ENCODE results near the gene FCAR.
"Not testable (repeated sequence)": the region's sequence is repeated elsewhere in the genome, so short reads cannot be mapped to it uniquely, and the experiment has no call there.

DNA sequence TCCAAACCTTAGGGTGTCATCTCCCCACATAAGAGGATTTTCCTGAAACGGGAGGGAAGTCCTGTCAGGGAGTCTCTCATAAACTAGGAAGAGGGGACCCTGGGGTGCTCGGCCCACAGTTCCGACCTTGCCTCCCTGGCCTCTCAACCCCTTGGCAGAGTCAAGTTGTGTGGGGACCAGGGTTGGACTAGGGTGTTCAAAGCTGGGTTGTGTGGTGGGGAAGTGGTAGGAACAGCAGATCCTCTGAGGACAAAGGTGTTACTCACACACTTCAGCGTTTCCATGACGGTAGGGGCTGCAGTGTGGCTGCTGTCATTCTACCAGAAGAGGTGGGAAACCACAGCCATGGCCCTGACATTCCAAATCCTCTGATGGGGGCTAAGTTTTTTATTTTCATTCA lies 38.9 kb upstream of the FCAR start:
- TF ChIP-seq, protein P1, sequence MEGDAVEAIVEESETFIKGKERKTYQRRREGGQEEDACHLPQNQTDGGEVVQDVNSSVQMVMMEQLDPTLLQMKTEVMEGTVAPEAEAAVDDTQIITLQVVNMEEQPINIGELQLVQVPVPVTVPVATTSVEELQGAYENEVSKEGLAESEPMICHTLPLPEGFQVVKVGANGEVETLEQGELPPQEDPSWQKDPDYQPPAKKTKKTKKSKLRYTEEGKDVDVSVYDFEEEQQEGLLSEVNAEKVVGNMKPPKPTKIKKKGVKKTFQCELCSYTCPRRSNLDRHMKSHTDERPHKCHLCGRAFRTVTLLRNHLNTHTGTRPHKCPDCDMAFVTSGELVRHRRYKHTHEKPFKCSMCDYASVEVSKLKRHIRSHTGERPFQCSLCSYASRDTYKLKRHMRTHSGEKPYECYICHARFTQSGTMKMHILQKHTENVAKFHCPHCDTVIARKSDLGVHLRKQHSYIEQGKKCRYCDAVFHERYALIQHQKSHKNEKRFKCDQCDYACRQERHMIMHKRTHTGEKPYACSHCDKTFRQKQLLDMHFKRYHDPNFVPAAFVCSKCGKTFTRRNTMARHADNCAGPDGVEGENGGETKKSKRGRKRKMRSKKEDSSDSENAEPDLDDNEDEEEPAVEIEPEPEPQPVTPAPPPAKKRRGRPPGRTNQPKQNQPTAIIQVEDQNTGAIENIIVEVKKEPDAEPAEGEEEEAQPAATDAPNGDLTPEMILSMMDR (conservative IDR thresholded peaks at IDR 0.05): not testable (repeated sequence)
- TF ChIP-seq EZH2 (IDR thresholded peaks at IDR 0.05; ENCODE audit: low read depth): not testable (repeated sequence)

Measured in PC-9 (cell line).